Umbilical cord (tissue), 2 donors: Measurements from ENCODE around the gene CHRNB4. TPM values are rescaled to one million over a fixed set of nuclear protein-coding genes. Genes with fewer than 3 reads are reported as not detected.
"Not testable (repeated sequence)": the region's sequence is repeated elsewhere in the genome, so short reads cannot be mapped to it uniquely, and the experiment has no call there.

Experiments used
- DNase-seq: peaks from one replicate; pipeline ENCODE4 v3.0.0-alpha.2; 2015; ENCODE audit warnings: low spot score
- total RNA-seq: library from RNA; depleted of rRNA; stranded (reverse); fragments of >200 nt; gene quantifications from one replicate; pipeline ENCODE4 v1.2.3, GENCODE V29; 2014; ENCODE audit warnings: low replicate concordance; ENCODE audit not compliant: insufficient read depth

The CHRNB4 gene
- total RNA-seq, 1 donor from 2014 or later = 0.48 TPM

- DNase-seq = no peak
Observed at GRCh38 chr15:78617076-78617475, 23.9 kb downstream of the CHRNB4 start.

DNA sequence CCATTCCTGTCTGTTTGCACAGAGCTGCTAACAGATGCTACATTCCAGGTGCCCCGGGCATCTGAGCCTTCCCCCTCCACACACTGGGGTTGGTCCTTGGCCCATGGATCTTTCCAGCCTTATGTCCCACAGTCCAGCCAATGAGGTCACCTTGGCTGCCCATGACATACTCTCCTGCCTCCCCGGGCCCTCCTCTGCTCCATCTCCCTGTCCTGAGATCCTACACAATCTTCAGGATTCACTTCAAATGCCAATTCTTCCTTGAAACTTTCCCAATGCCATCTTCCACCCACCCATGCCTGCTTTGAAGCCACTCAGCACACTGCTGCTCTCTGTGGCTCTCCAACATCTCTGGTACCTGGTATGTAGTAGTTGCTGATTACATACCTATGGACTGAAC lies 24.5 kb downstream of the CHRNB4 start:
- DNase-seq = no peak

- no peak for DNase-seq
Observed at GRCh38 chr15:78615151-78615589, 25.8 kb downstream of the CHRNB4 start.

- DNase-seq = no peak
Observed at GRCh38 chr15:78614021-78614420, 27.0 kb downstream of the CHRNB4 start.

DNA sequence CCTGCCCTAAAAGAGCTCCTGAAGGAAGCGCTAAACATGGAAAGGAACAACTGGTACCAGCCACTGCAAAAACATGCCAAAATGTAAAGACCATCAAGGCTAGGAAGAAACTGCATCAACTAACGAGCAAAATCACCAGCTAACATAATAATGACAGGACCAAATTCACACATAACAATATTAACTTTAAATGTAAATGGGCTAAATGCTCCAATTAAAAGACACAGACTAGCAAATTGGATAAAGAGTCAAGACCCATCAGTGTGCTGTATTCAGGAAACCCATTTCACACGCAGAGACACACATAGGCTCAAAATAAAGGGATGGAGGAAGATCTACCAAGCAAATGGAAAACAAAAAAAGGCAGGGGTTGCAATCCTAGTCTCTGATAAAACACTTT lies 31.5 kb downstream of the CHRNB4 start:
- DNase-seq = not testable (repeated sequence)

DNA sequence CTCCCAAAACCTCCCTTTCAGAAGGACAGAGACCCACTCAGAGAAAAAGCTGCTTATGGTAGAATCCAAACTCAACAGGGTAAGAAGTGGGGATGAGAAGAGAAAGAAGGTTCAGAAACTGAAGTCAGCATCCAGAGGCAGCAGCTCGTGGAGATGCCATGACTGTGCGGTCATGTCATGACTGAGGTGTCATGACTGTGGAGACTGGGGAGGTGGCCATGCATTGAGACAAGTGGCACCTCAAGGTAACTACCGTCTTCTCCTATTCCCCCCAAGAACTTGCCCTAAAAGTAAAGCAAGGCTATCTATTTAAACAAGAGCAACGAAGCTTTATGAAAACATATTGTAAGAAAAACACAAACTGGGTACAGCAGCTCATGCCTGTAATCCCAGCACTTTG lies 35.3 kb downstream of the CHRNB4 start:
- DNase-seq = no peak

DNA sequence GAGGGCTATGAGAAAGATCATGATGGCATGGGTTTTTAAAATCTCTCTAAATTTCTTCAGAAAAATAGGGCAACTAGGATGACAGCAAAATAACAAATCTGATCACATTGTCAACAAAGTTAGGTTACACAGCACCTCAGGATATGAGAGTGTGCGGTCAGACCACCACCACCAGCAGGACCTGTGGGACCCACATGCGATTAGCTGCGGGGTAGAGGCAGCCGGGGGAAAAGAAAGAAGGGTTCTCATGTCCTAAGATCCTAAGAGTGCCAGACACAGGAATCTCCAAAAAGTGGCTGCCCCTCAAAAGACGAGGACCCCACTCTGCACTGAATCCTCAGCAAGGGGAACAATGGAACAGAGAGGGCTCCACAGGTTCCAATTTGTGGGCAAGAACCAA lies 35.8 kb downstream of the CHRNB4 start:
- no peak for DNase-seq

GRCh38 chr15:78604420-78604819 lies 36.6 kb downstream of the CHRNB4 start:
- no peak for DNase-seq

DNA sequence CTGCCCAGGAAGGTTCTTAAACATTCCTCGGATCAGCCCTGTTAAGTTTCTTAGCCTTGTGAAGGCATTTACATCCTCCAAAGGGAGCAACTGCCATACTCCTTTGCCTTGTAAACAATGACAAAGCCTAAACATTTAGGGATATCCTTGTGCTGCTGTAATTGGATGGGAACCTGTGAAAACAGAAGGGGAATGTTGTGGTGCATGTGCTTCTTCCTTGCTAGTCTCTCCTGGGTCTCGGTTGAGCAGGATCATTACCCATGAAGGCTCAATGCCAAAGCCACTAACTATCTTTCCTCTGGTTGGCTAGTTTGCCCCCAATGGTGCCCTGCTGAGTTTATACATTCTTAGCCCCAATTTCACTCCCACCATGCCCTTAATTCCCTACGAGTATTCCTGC lies 37.5 kb downstream of the CHRNB4 start:
- DNase-seq = no peak

GRCh38 chr15:78599189-78599588 lies 41.8 kb downstream of the CHRNB4 start:
- DNase-seq = no peak

GRCh38 chr15:78598348-78598747 lies 42.7 kb downstream of the CHRNB4 start:
- DNase-seq = no peak

DNA sequence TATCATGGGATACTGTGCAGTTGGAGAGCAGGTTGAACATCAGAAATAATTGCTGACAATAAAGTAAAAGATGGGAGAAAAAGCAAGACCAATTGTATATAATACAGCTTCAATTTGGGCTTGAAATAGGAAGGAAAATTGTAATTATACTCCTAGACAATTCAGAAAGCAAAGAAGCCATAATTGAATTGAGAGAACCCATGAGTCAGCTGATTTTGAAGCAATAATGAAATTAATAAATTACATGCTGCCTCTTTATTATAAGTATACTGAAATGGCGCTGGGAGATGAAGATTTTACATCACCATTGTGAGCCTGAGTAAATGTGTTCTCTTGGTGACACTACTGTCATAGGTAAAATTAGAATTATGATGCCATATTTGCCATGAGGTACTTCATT lies 43.4 kb downstream of the CHRNB4 start:
- DNase-seq = no peak

DNA sequence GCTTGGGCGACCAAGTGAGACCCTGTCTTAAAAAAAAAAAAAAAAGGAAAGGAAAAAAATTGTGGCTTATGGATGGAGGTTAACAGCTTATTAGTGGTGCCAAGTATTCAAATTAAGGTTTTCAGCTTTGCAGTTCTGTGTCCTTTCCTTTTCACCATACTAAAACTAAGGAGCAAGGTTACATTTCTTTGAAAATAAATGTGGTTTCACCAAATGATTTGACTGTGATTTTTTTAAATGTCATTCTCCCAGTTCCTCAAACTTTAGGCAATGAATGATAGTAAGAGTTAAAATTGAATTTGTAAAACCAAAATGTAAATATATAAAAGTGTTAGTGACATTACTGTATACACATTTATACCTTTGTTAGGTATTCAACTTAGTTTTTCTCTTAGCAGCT lies 66.1 kb downstream of the CHRNB4 start:
- DNase-seq = no peak

Other genes starting within 250 kb of the CHRNB4 start
- 58.3 TPM for gene IREB2, start 203.0 kb downstream of the CHRNB4 start, total RNA-seq
- gene HYKK, start 133.6 kb downstream of the CHRNB4 start, total RNA-seq = 2.2 TPM
- gene PSMA4, start 100.8 kb downstream of the CHRNB4 start, total RNA-seq = 110 TPM
- 1.9 TPM for gene CHRNA5, start 75.7 kb downstream of the CHRNB4 start, total RNA-seq
- 36.4 TPM for gene CHRNA3, start 20.2 kb downstream of the CHRNB4 start, total RNA-seq
- gene ADAMTS7, start 170.3 kb upstream of the CHRNB4 start, total RNA-seq = 2.4 TPM
- gene MORF4L1, start 231.7 kb upstream of the CHRNB4 start, total RNA-seq = 661 TPM